Stomach (tissue), 9 donors: ENCODE data around the gene GRAMD2A. TPM values are rescaled to one million over a fixed set of nuclear protein-coding genes. Genes with fewer than 3 reads are reported as not detected.

Experiments
- DNase-seq, 2 donors: peaks; one replicate each; pipeline versions ENCODE4 v3.0.0 to v3.0.0-alpha.2; 2013 to 2019
- H3K27ac ChIP-seq, 5 donors: fragments of 200-600 bp in 4 of 5; sonication (generic) in 4 of 5; one replicate each; pipeline ENCODE4 v1.5.1; 2013 to 2019; ENCODE audit warnings: mild to moderate bottlenecking in 1 of 5, moderate library complexity in 1 of 5
- H3K27me3 ChIP-seq, 3 donors: fragments of 200-600 bp; sonication (generic); one replicate each; pipeline ENCODE4 v1.5.1; 2017 to 2019; ENCODE audit warnings: mixed run types in 1 of 3
- H3K36me3 ChIP-seq, 4 donors: fragments of 200-600 bp; sonication (generic); 1 replicate in 3 of 4; 2 replicates in 1 of 4; pipeline ENCODE4 v1.5.1; 2016 to 2019
- H3K4me1 ChIP-seq, 4 donors: fragments of 200-600 bp; sonication (generic); one replicate each; pipeline ENCODE4 v1.5.1; 2016 to 2019
- H3K4me3 ChIP-seq, 4 donors: fragments of 200-600 bp; sonication (generic) in 3 of 4; one replicate each; pipeline ENCODE4 v1.5.1; 2016 to 2019; ENCODE audit warnings: mild to moderate bottlenecking in 1 of 4
- H3K9me3 ChIP-seq, 4 donors: fragments of 200-600 bp; sonication (generic); one replicate each; pipeline ENCODE4 v1.5.1; 2016 to 2019
- EP300 ChIP-seq: sonication (generic); formaldehyde crosslinking; IDR thresholded peaks from one replicate; pipeline ENCODE4 v1.6.1; 2017; ENCODE audit warnings: antibody characterized with exemption
- POLR2A ChIP-seq, 4 donors: fragments of 450-650 bp; IDR thresholded peaks; one replicate each; pipeline ENCODE4 v1.6.1; 2016; ENCODE audit warnings: antibody characterized with exemption in 4 of 4, control low read depth in 2 of 4, mild to moderate bottlenecking in 1 of 4, moderate library complexity in 1 of 4
- POLR2AphosphoS5 ChIP-seq, 3 donors: sonication (generic); formaldehyde crosslinking; IDR thresholded peaks; one replicate each; pipeline ENCODE4 v1.6.1; 2016; ENCODE audit warnings: antibody characterized with exemption in 3 of 3
- WGBS, 5 donors: extraction: QIAGEN DNeasy Blood & Tissue Kit in 3 of 5; methylation state at CpG; one replicate each; pipeline versions ENCODE4 v1.1.5 to v1.1.7; 2013 to 2018; 5-methylcytosine and 5-hydroxymethylcytosine counted together
- intact Hi-C: fragments of 100-400 bp; cut with DNase I; formaldehyde crosslinking; loops from one replicate; pipeline ENCODE4 v1.15.1; 2023; ENCODE audit warnings: low total_unique reads
- polyA plus RNA-seq, 3 donors: library from polyadenylated mRNA; stranded (reverse); fragments of 200-250 nt; gene quantifications; one replicate each; pipeline ENCODE4 v1.2.3, GENCODE V29; 2013
- total RNA-seq, 5 donors: library from RNA; depleted of rRNA; stranded (reverse); fragments of >200 nt; gene quantifications; one replicate each; pipeline versions ENCODE4 v1.1.0 to v1.2.3, GENCODE V29; 2014 to 2016
- TF ChIP-seq, protein P1 (sequence below), 7 experiments: fragments of 450-650 bp in 4 of 7; fragments of 200-600 bp in 3 of 7; sonication (generic) in 3 of 7; IDR thresholded peaks; one replicate each; pipeline ENCODE4 v1.5.1; 2016 to 2019; ENCODE audit warnings: antibody characterized with exemption in 7 of 7, control low read depth in 2 of 7, mild to moderate bottlenecking in 1 of 7
- donor health status: healthy with polysubstance abuse.
- donor health status: Bipolar disorder and iron deficiency.
- donor health status: healthy.

The GRAMD2A gene
- total and polyA plus RNA-seq, 8 donors, result 0.29 to 0.92 (median 0.59) TPM; not detected in 4

DNA sequence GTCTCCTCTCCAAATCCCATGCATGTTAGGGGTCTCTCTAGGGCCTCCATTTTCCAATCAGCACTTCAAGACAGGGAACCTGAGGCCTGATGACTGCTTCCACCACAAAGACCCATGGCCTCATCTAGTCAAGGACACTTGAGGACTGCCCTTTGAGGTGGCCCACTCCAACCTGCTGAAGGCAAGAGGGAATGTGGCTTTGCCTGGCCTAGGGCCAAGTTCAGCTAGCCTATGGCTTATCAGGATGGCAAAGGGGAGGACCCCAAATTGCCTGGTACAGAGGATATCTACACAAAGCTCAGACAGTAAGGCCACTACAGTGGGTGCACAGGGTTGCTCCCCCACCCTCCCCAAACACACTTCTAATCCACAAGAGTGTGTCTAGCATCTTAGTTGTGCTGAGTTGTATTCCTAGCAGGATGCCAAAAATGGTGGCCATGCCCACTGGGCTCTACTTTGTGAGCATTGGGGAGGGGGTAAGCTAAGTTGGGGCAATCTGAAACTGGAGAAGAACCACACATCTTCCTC, 10.0 kb upstream of the GRAMD2A start:
- intact Hi-C loops, result no loop called here

DNA sequence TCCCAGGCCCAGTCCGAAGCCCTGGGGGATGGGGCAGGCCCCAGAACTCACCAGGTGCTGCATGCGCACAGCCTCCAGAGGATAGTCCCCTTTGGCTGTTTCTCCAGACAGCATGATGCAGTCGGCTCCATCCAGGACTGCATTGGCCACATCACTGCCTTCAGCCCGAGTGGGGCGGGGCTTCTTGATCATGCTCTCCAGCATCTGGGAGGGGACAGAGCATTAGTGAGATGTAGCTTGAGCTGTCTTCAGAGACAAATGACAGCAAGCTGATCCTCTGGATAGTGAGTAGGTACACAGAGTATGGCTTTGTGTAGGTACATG, 9.1 kb upstream of the GRAMD2A start:
- Histone ChIP-seq H3K27ac (no peak overlapping the region), H3K4me3 (no peak overlapping the region), H3K36me3 (peaks cover 93 to 100% (median 99%) of the 10 kb centered on the region in 4 donors), H3K27me3 (no peaks in the 10 kb centered on the region), H3K9me3 (no peaks in the 10 kb centered on the region), H3K4me1 (peaks cover 8 to 32% (median 17%) of the 10 kb centered on the region in 4 donors)
- TF ChIP-seq POLR2AphosphoS5 (IDR thresholded peaks at IDR 0.05), result no peak
- TF ChIP-seq EP300, result no peak
- TF ChIP-seq, protein P1, sequence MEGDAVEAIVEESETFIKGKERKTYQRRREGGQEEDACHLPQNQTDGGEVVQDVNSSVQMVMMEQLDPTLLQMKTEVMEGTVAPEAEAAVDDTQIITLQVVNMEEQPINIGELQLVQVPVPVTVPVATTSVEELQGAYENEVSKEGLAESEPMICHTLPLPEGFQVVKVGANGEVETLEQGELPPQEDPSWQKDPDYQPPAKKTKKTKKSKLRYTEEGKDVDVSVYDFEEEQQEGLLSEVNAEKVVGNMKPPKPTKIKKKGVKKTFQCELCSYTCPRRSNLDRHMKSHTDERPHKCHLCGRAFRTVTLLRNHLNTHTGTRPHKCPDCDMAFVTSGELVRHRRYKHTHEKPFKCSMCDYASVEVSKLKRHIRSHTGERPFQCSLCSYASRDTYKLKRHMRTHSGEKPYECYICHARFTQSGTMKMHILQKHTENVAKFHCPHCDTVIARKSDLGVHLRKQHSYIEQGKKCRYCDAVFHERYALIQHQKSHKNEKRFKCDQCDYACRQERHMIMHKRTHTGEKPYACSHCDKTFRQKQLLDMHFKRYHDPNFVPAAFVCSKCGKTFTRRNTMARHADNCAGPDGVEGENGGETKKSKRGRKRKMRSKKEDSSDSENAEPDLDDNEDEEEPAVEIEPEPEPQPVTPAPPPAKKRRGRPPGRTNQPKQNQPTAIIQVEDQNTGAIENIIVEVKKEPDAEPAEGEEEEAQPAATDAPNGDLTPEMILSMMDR (IDR thresholded peaks at IDR 0.05), result no peak
- TF ChIP-seq POLR2A (IDR thresholded peaks at IDR 0.05), result no peak
- intact Hi-C loops, result no loop called here
- 88 to 94% (median 91%) methylated on average over 1 to 5 of the region's 5 CpGs for WGBS, 5 donors
- no peak for DNase-seq

More for the DNA sequence above, 10.0 kb upstream of the GRAMD2A start:
- TF ChIP-seq POLR2AphosphoS5 (IDR thresholded peaks at IDR 0.05) (no peak), POLR2A (IDR thresholded peaks at IDR 0.05) (no peak), EP300 (no peak)
- TF ChIP-seq, protein P1 (IDR thresholded peaks at IDR 0.05), result no peak
- Histone ChIP-seq H3K9me3 (no peaks in the 10 kb centered on the region), H3K4me3 (no peak overlapping the region), H3K27me3 (no peaks in the 10 kb centered on the region), H3K36me3 (peaks cover 93 to 100% (median 99%) of the 10 kb centered on the region in 4 donors), H3K27ac (no peak overlapping the region), H3K4me1 (peaks cover 8 to 28% (median 17%) of the 10 kb centered on the region in 4 donors)
- no peak for DNase-seq

DNA sequence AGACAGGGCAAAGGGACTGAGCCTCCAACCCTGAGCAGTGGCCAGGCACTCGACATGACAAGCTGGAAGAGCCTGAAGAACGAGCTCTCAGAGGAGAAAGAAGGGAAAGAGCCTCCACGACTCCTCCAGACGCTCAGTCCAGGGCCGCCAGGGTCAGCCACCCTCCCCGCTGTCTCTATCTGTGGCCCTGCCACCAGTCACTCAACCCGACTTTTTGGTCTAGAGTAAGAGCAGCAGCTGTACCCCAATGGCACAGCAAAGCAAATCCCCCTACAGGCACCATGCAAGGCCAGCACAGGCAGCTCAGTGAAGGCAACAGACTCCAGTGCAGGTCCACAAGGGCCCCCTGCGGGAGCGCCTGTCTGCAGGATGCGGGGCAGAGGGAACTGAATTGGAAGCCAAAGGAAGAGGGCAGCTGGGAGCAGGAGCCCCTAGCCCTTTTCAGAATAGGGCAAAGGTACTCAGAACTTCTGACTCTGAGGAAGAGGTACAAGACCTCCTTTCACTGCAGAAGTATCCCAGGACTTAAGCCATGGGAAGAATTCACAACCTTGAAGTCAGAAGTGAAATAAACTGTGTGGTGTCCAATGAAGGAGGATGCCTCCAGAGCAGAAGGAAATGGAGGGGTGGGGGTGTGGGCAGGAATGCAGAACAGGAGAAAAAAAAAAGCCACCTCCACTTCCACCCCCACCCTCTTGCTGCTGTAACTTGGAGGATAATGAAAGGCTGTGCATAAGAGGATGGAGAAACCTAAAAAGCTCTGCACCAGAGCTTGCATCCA, 8.5 kb upstream of the GRAMD2A start:
- Histone ChIP-seq H3K4me1 (peaks cover 8 to 32% (median 17%) of the 10 kb centered on the region in 4 donors), H3K27me3 (no peaks in the 10 kb centered on the region), H3K4me3 (no peak overlapping the region), H3K9me3 (no peaks in the 10 kb centered on the region), H3K36me3 (peaks cover 93 to 100% (median 99%) of the 10 kb centered on the region in 4 donors), H3K27ac (no peak overlapping the region)
- intact Hi-C loops, result no loop called here
- no peak for TF ChIP-seq EP300
- TF ChIP-seq, protein P1 (IDR thresholded peaks at IDR 0.05), result no peak
- TF ChIP-seq POLR2A (IDR thresholded peaks at IDR 0.05), result no peak
- TF ChIP-seq POLR2AphosphoS5 (IDR thresholded peaks at IDR 0.05), result no peak
- DNase-seq, result no peak
- 84 to 92% (median 88%) methylated on average over 10 of the region's 10 CpGs for WGBS, 5 donors

DNA sequence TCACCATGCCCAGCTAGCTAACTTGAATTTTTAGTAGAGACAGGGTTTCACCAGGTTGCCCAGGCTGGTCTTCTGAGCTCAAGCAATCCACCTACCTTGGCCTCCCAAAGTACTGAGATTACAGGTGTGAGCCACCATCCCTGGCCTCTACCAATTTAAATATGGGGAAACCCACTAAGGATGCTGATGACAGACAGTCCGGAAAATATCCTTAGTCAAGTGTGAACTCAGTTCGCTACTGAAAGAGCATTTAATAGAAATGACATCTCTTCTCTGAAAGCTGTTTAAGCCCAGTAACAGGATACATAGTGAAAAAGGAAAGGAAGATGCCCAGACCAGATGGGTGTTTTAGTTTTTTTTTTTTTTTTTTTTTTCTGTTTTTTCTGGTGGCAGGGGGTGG, 7.7 kb upstream of the GRAMD2A start:
- Histone ChIP-seq H3K4me3 (no peak overlapping the region), H3K27me3 (no peaks in the 10 kb centered on the region), H3K9me3 (no peaks in the 10 kb centered on the region), H3K27ac (no peak overlapping the region), H3K36me3 (peaks cover 91 to 100% (median 99%) of the 10 kb centered on the region in 4 donors), H3K4me1 (peaks cover 8 to 31% (median 15%) of the 10 kb centered on the region in 4 donors)
- intact Hi-C loops, result no loop called here
- 81 to 93% (median 88%) methylated on average over 2 of the region's 2 CpGs for WGBS, 5 donors
- no peak for DNase-seq
- no peak for TF ChIP-seq POLR2AphosphoS5 (IDR thresholded peaks at IDR 0.05)
- TF ChIP-seq POLR2A (IDR thresholded peaks at IDR 0.05), result no peak
- TF ChIP-seq, protein P1 (IDR thresholded peaks at IDR 0.05), result no peak
- TF ChIP-seq EP300, result no peak
